ENCODE results near the gene PLCD3.
"Not testable (repeated sequence)": the region's sequence is repeated elsewhere in the genome, so short reads cannot be mapped to it uniquely, and the experiment has no call there.

- TF ChIP-seq CTCF (conservative IDR thresholded peaks at IDR 0.05 in 1 of 2, IDR thresholded peaks at IDR 0.05 in 1 of 2; ENCODE audit: extremely low read depth in 1 of 2, insufficient read depth in 1 of 2, low read depth in 1 of 2, low read length in 2 of 2); EZH2 (IDR thresholded peaks at IDR 0.05; ENCODE audit: borderline replicate concordance, low read length): not testable (repeated sequence)
Observed at GRCh38 chr17:45124797-45125122, 7.6 kb downstream of the PLCD3 start.

Measured in mammary epithelial cell (primary cell).